Memory B cell (primary cell): ENCODE results near the gene ACOX2.

Experiments
- ATAC-seq: fragments of 150-1000 bp; cut with Tn5 transposase; 2 replicates; pipeline ENCODE4 v1.10.0; 2021; ENCODE audit warnings: low read depth, mild to moderate bottlenecking, moderate library complexity
- DNase-seq, 2 donors: peaks; one replicate each; pipeline ENCODE4 v3.0.0; 2022; ENCODE audit warnings: low spot score in 2 of 2
- H3K27ac Mint-ChIP-seq: one replicate; pipeline ENCODE4 v1.8.0; 2022; ENCODE audit warnings: mild to moderate bottlenecking, moderate library complexity, mixed read lengths
- H3K27me3 Mint-ChIP-seq: one replicate; pipeline ENCODE4 v1.8.0; 2022; ENCODE audit warnings: mixed read lengths
- H3K36me3 Mint-ChIP-seq: one replicate; pipeline ENCODE4 v1.8.0; 2022; ENCODE audit warnings: mild to moderate bottlenecking, mixed read lengths
- H3K4me1 Mint-ChIP-seq: one replicate; pipeline ENCODE4 v1.8.0; 2022; ENCODE audit warnings: mixed read lengths
- H3K4me3 Mint-ChIP-seq: one replicate; pipeline ENCODE4 v1.8.0; 2022; ENCODE audit warnings: mild to moderate bottlenecking, moderate library complexity, mixed read lengths
- H3K9me3 Mint-ChIP-seq: one replicate; pipeline ENCODE4 v1.8.0; 2022; ENCODE audit warnings: mixed read lengths

The ACOX2 gene

DNA sequence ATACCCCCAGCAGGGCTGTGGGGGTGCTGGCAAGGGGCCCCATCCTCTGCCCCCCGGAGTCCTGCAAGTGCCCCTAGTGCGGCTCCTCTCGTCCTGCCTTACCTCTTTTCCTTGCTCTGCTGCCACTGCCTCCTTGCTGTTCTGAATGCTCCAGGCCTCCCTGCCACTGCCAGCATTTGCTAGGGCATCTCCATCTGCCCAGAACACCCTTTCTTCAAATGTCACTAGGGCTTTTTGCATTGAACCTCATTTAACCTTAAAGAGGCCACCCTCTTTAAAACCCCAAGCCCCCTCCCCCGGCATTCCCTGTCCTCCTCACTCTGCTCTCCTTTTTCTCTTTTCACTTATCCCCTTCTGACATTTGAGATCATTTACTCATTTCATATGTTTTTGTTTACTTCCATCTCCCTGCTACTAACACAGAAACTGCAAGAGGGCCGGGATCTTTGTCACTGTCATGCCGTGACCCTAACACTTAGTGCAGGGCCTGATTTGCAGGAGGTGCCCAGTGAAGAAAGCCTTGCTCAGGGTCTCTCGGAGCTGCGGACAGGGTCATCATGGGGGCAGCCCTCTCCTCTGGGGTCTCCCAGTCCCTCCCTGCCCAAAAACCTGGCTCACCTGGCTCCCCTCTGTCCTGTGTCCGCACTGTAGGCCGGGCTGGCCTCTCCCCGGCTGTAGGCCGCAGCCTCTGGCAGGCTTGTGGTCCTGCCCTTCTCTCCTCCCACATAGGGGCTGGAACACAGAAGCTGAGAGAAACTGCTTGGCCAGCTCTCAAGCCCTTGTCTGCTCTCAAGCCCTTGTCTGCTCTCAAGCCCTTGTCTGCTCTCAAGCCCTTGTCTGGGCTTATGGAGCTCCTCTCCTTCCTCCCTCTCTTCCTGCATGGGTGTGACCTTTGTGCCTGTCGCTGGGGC is at the start of gene ACOX2:
TSS of gene ACOX2 (minus strand) at position 690 of the 911 bp plus-strand sequence. CDS start 2,084 bp downstream, outside the sequence.
- DNase-seq: no peak
- Mint-ChIP-seq H3K27me3 (no peaks in the 10 kb centered on the region), H3K27ac (no peak within 1 kb of the TSS)

DNA sequence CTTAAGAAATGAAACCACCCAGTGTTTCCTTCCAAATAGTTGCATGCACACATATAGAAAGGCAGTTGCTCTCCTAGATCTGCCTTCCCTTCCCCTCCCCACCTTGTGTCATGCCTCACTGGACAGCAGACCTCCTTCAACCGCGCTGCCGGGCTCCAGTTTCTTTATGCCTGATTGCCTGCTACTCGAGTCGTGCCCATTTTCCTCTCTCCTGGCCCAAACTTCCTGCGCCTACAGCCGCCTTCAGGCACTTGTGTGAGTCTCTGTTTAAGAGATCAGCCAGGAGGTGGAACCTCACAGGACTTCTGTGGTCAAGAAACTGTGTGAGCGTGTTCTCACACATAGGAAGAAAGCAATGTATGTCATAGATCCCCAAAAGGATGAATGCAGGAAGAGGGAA is 49.0 kb upstream of the ACOX2 start:
- ATAC-seq (peak; percentile 20), DNase-seq (no peak)
- Mint-ChIP-seq H3K27me3 (peaks cover 30% of the 10 kb centered on the region), H3K9me3 (peaks cover 3% of the 10 kb centered on the region), H3K4me1 (peaks cover 17% of the 10 kb centered on the region), H3K27ac (no peak overlapping the region), H3K4me3 (peak overlapping the region; percentile 82), H3K36me3 (peaks cover 4% of the 10 kb centered on the region)

More for the DNA sequence above, at the start of gene ACOX2:
- Mint-ChIP-seq H3K4me1 (peaks cover 7% of the 10 kb centered on the region), H3K9me3 (no peaks in the 10 kb centered on the region), H3K4me3 (no peak within 1 kb of the TSS), H3K36me3 (no peaks in the 10 kb centered on the region)
- no peak for ATAC-seq

DNA sequence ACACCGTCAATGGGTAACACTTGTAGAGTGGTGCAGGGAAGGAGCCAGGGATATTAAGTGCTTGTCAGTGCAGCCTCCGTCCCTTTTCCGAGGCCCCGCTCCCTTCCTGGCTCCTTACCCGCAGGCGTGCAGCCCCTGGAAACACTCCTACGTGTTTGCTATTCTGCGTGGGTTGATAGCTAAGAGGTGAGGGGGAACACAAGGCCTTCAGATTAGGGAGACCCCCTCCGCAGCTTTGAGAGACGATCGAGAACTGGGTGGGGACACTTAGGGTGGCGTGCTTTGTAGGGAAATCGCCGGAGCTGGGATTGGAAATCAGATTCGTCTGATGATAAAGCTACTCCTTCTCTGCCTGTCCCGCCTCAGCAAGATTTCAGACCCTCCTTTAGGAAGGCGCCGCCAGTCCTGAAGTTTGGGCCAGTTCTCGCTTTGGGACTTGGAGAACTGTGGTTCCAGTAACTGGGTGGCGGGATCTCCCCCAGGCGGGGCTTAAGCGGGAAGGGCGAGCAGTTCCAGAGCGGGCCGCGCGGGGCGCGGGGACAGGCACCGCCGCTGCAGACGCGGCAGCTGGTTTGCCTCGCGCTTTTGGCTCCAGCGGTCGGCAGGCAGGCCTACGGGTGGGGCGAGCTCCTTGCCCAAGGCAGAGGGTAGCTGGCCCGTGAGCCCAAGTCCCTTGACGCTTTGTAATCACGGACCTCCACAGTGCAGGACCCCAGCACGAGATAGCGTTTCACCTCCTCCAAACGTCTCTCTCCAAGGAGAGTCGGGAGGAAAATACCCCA is 48.2 kb upstream of the ACOX2 start:
- DNase-seq (peak; percentile 38 to 44), ATAC-seq (peak; percentile 93)
- Mint-ChIP-seq H3K27ac (no peak overlapping the region), H3K4me1 (peaks cover 17% of the 10 kb centered on the region), H3K36me3 (peaks cover 4% of the 10 kb centered on the region), H3K9me3 (peaks cover 3% of the 10 kb centered on the region), H3K4me3 (peak overlapping the region; percentile 82), H3K27me3 (peaks cover 29% of the 10 kb centered on the region)

DNA sequence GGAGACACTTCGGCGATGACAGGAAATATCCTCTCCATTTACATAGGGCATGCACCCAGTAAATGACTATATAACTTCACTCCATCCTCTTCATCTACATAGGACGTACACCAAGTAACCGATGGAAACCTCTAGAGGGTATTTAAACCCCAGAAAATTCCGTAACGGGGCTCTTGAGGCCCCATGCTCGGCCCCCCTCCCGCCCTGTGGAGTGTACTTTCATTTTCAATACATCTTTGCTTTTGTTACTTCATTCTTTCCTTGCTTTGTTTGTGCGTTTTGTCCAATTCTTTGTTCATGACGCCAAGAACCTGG is 47.7 kb upstream of the ACOX2 start:
- Mint-ChIP-seq H3K4me3 (peak overlapping the region; percentile 82), H3K36me3 (peaks cover 4% of the 10 kb centered on the region), H3K4me1 (peaks cover 17% of the 10 kb centered on the region), H3K27ac (no peak overlapping the region), H3K27me3 (peaks cover 29% of the 10 kb centered on the region), H3K9me3 (peaks cover 3% of the 10 kb centered on the region)
- ATAC-seq (no peak), DNase-seq (no peak)

DNA sequence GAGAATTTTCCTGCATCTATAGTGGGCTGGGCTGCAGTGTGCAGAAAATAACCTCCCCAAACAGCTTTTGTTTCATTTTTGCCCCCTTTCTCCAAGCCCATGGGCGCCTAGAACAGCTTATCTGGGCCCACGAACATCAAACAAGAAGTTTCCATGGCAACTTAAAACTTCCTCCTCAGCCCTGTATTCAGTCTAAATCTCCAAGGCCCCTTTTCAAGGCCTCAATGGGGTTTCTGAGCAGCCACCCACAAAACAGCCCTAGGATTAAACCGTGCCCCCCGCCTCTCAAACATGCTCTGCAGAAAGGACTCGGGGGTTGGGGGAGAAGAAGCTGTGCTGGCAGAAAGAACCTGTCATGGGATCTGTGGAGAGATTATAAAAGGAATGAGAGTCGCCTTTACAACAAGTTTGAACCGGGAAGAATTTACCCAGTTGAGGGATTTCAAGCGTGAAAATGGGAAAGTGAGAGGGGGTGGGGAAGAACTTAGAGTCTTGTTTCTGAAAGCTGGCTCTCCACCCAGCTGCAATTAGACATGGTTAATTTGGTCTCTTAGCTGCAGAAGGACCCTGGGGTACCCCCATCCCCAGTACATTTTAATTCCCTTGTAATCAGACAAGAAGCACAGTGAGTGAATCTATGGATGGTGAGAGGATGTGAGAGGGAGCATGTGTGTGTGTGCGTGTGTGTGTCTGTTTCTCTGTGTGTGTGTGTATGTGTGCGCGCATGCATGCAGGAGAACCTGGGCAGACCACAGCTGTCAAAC is 44.5 kb upstream of the ACOX2 start:
- peaks cover 27% of the 10 kb centered on the region for H3K27me3 Mint-ChIP-seq
- H3K27ac Mint-ChIP-seq: no peak overlapping the region
- peaks cover 17% of the 10 kb centered on the region for H3K4me1 Mint-ChIP-seq
- ATAC-seq: no peak
- peaks cover 4% of the 10 kb centered on the region for H3K36me3 Mint-ChIP-seq
- peaks cover 3% of the 10 kb centered on the region for H3K9me3 Mint-ChIP-seq
- no peak overlapping the region for H3K4me3 Mint-ChIP-seq
- no peak for DNase-seq

DNA sequence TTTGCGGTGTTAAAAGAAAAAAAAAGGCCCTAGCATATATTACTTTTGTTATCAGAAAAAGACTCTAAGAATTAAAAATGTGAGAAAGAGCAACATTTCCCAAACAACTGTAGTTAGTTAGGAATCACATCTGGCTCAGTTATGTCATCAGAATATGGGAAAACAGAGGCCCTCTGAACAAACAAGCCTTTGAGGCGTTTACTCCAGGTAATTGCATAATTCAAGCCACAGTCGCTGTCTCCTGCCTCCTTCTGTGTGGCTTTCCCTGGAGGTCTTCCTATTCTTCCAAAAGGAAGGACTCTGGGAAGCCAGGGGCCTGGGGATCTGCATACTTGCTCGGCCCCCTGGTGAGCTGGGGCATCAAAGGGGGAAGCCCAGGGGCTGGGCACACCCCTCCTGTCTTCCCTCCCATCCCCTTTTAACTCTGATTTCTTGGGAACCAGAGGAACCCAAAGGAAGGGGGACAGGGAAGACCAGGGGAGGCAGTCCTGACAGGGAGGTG is 43.9 kb upstream of the ACOX2 start:
- DNase-seq (no peak), ATAC-seq (no peak)
- peaks cover 12% of the 10 kb centered on the region for H3K4me1 Mint-ChIP-seq
- H3K36me3 Mint-ChIP-seq: no peaks in the 10 kb centered on the region
- peaks cover 2% of the 10 kb centered on the region for H3K9me3 Mint-ChIP-seq
- no peak overlapping the region for H3K4me3 Mint-ChIP-seq
- H3K27me3 Mint-ChIP-seq: peaks cover 22% of the 10 kb centered on the region
- no peak overlapping the region for H3K27ac Mint-ChIP-seq

DNA sequence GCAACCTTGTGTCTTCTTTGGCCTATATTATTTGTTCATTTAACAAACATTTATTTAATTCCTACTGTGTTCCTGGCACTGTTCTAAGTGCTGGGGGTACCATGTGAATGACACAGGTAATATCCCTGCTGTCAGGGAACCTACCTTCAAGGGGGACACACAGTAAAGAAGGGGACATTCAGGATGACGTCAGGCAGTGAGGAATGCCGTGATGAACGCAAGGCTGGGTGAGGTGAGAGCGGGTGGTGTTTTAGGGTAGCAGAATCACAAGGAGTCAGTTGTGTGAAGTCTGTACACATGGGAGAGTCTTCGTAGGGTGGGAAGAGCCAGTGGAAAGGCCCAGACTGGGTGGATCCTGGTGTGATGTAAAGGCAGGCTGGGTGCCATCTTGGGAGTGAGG is 41.9 kb upstream of the ACOX2 start:
- no peaks in the 10 kb centered on the region for H3K9me3 Mint-ChIP-seq
- DNase-seq: no peak
- H3K36me3 Mint-ChIP-seq: no peaks in the 10 kb centered on the region
- no peak for ATAC-seq
- H3K27me3 Mint-ChIP-seq: peaks cover 10% of the 10 kb centered on the region
- H3K4me1 Mint-ChIP-seq: peaks cover 3% of the 10 kb centered on the region
- H3K4me3 Mint-ChIP-seq: no peak overlapping the region
- no peak overlapping the region for H3K27ac Mint-ChIP-seq

DNA sequence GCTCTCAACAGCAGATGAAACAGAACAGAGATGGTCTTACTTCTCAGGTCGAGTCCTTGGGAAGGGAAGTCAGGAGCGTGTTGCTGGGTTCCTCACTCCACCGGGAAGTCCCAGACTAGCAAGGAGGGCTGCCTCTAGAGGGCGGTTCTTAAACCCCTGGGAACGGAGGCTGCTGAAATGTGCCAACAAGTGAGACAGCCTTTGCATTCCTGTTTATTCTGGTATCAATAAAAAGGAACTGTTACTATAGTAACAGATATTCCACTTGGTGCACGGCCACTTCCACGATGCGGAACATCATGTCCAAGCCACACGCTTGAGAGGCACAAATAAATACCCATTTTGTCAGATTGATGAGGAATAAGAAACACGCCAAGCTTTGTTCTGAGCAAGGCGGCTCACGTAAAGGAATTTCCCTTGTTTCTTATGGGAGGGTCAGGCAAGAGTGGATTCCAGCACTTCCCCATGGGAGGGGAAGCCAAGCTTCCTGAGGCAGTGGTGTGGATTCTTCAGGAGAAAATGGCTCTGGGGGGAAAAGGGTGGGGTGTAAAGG is 40.4 kb upstream of the ACOX2 start, which contains the start of gene FAM107A:
TSS of gene FAM107A (minus strand) at position 123 of the 553 bp plus-strand sequence. CDS start 7,531 bp downstream, outside the sequence.
- H3K4me1 Mint-ChIP-seq: peaks cover 3% of the 10 kb centered on the region
- H3K27me3 Mint-ChIP-seq: peaks cover 9% of the 10 kb centered on the region
- no peaks in the 10 kb centered on the region for H3K36me3 Mint-ChIP-seq
- H3K9me3 Mint-ChIP-seq: no peaks in the 10 kb centered on the region
- H3K27ac Mint-ChIP-seq: no peak within 1 kb of the TSS
- DNase-seq (no peak), ATAC-seq (no peak)
- no peak within 1 kb of the TSS for H3K4me3 Mint-ChIP-seq

DNA sequence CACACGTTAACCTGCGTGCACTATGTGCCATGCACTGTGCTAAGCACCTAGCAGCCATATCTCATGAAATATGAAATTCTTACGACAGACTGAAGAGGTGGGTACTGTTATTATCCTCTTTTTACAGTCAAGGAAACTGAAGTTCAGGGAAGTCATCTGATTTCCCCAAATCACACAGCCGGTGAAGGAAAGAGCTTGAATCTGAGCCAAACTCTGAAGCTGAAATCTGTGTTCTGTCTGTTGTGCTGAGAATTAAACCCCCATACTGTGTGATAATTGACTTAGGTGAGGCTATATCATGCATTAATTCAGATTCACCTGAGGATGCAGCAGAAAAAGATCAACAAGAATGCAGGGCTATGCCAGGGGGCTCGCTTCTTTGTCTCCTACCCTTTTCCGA is 39.7 kb upstream of the ACOX2 start:
- no peak overlapping the region for H3K4me3 Mint-ChIP-seq
- peaks cover 10% of the 10 kb centered on the region for H3K27me3 Mint-ChIP-seq
- no peak overlapping the region for H3K27ac Mint-ChIP-seq
- DNase-seq (no peak), ATAC-seq (no peak)
- no peaks in the 10 kb centered on the region for H3K36me3 Mint-ChIP-seq
- H3K9me3 Mint-ChIP-seq: peaks cover under 1% of the 10 kb centered on the region
- H3K4me1 Mint-ChIP-seq: peaks cover 3% of the 10 kb centered on the region

DNA sequence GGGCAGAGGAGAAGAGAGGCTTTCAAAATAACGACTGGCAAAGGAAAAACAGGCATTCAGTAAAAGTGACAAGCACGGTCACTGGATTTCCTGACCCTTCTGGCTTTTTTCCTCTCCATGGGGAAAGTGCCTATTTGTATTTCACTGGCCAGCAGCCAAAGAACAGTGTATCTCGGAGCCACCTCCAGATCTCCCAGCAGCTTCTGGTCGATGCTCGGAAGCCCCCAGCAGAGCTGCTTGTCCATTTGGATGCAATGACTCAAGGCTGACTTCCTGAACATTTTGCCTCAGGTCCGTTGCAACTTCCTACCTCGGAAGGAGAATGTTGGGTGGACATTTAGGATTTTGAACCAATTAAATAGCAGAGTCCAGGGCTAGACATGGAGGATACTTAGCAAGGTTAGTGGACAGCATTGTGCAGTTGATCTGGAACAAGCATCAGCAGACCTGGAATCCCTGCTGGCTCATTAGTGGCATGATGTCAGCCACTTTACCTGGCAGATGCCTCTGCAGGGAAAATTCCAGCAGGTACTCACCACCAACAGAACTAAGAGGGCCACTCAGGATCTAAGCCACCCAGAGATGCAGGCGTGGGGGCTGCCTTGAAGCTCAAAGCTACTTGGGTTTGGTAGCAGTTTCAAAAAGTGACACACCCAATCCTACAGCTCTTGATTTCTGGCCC is 39.1 kb upstream of the ACOX2 start:
- no peaks in the 10 kb centered on the region for H3K4me1 Mint-ChIP-seq
- H3K27ac Mint-ChIP-seq: no peak overlapping the region
- no peak for ATAC-seq
- peaks cover 12% of the 10 kb centered on the region for H3K27me3 Mint-ChIP-seq
- H3K36me3 Mint-ChIP-seq: no peaks in the 10 kb centered on the region
- H3K9me3 Mint-ChIP-seq: peaks cover 2% of the 10 kb centered on the region
- no peak overlapping the region for H3K4me3 Mint-ChIP-seq
- DNase-seq: no peak

DNA sequence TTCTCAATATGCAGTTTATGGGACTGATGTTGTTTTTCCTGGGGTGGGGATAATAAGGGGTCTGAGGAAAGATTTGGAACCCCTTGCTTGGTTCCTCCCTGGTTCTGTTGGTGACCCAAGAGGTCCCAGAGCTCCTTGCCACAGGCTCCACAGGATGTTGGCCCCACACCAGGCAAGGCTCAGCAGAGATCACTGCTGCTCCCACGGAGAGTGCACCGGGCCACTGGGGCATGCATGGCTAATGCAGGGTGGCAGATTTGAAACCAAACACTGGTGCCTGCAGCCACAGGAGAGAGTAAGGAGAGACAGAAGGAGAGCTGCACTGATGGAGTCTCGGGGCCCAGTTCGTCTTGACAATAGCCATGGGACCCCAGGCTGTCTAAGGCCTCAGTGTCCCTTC is 37.7 kb upstream of the ACOX2 start:
- DNase-seq: no peak

DNA sequence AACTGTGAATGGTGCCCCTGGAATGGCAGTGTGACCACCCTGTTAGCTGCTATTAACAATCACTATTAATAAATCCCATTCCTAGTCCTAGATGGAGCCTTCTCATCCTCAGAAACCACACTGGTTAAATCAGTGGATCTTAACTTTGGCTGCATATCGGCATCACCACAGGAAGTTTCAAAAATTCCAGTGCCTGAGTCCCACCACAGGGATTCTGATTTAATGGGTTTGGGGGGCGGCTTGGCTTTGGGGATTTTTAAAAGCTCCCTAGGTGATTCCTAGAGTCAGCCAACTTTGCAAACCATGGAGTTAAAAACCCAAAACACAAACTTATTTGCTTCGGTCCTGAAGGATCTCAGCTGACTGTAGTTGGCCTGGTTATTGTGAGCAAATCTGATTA is 37.1 kb upstream of the ACOX2 start:
- H3K4me3 Mint-ChIP-seq: no peak overlapping the region
- ATAC-seq (no peak), DNase-seq (no peak)
- peaks cover 12% of the 10 kb centered on the region for H3K27me3 Mint-ChIP-seq
- no peaks in the 10 kb centered on the region for H3K36me3 Mint-ChIP-seq
- H3K27ac Mint-ChIP-seq: no peak overlapping the region
- H3K9me3 Mint-ChIP-seq: peaks cover 2% of the 10 kb centered on the region
- peaks cover under 1% of the 10 kb centered on the region for H3K4me1 Mint-ChIP-seq

More for the DNA sequence above, 37.7 kb upstream of the ACOX2 start:
- Mint-ChIP-seq H3K9me3 (peaks cover 2% of the 10 kb centered on the region), H3K4me1 (no peaks in the 10 kb centered on the region), H3K4me3 (no peak overlapping the region), H3K27ac (no peak overlapping the region), H3K27me3 (peaks cover 12% of the 10 kb centered on the region), H3K36me3 (no peaks in the 10 kb centered on the region)
- no peak for ATAC-seq

DNA sequence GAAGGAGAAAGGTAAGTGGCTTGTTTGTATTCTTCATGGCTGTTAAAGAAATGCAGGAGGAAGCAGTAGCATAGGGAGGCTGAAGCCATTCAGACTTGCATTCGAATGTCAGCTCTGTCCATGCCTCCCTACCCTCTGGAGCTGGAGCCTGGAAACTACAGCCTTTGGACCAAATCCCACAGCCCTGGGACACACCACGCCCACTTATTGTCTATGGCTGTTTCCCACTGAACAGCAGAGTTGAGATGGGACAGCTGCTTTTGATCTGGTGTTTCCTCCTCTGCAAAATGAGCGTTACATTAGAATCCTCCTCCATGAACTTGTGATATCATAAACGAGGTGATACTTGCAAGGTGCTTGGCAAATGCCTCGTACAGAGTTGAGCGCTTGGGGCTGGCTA is 36.6 kb upstream of the ACOX2 start:
- Mint-ChIP-seq H3K36me3 (no peaks in the 10 kb centered on the region), H3K9me3 (peaks cover 2% of the 10 kb centered on the region), H3K4me3 (no peak overlapping the region), H3K27me3 (peaks cover 10% of the 10 kb centered on the region), H3K27ac (no peak overlapping the region), H3K4me1 (peaks cover 5% of the 10 kb centered on the region)
- no peak for ATAC-seq
- DNase-seq: no peak
